NCI-H187 (cell line): ENCODE measurements around the gene FBN2.
A peak's percentile ranks its signal among the peaks of the same experiment; 100 is the strongest.
"Not testable (repeated sequence)": the region's sequence is repeated elsewhere in the genome, so short reads cannot be mapped to it uniquely, and the experiment has no call there.

Experiments
- DNase-seq, 2 experiments: peaks; one replicate each; lab custom pipeline; 2025; lab: John Stamatoyannopoulos, UW

FBN2 gene

GRCh38 chr5:128357226-128357625, 180.8 kb downstream of the FBN2 start:
- no peak for DNase-seq

DNA sequence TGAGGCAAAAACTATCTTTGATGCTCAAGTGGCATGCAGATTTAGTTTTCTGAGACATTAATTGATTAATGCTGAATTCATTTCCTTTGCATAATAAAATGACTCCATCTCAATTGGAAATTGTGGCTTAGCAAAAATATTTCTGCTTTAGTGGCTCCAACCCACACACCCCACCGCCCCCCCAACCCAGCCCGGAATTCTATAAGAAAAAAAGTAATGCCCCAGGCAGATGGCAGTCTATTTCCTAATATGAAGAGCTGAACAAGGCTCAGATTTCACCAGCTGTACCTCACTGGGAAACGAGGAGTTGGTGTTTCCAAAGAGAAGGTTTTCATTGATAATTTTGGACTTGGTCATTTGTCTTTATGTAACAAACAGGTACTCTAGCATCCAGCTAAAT, 182.1 kb downstream of the FBN2 start:
- DNase-seq: no peak

GRCh38 chr5:128353441-128354107, 184.5 kb downstream of the FBN2 start:
- DNase-seq: no peak

GRCh38 chr5:128350705-128351104, 187.3 kb downstream of the FBN2 start:
- DNase-seq: no peak

DNA sequence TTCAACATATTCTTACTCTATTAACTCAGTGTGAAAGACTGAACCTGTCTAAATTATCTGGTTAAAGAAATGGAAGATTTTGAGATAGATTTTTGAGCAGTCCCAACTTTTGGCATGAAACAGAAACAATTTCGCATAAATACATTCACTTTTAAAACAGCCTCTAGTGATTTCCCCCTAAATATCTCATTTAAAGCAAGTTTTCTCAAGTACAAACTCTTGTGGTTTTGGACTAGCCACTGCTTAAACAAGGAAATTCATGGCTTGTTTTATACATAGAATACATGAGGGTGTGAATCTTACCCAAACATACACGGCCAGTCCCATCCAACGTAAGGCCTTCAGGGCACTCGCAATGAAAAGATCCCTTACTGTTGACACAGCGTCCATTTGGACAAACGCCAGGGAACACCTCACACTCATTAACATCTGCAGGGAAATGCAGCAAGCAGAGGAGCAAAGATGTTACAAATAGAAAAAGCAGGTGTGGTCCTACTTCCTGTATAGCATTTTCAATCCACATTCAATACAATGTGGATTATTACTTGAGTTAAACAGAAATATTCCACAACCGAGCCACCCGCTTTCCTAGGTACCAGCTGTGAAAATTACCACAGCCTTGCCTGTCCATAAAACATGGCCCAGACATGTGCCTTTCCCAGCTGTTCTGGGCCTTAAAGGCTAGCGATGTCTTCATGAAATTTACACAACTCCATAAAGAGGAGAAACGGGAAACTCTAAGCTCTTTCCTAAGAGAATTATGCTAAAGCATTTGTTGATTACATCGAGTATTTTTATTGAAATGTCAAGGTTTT, 188.8 kb downstream of the FBN2 start:
- DNase-seq: peak in 1 of 2 experiments; percentile 44

- DNase-seq: no peak
Measured at GRCh38 chr5:128346038-128346437, 192.0 kb downstream of the FBN2 start.

DNA sequence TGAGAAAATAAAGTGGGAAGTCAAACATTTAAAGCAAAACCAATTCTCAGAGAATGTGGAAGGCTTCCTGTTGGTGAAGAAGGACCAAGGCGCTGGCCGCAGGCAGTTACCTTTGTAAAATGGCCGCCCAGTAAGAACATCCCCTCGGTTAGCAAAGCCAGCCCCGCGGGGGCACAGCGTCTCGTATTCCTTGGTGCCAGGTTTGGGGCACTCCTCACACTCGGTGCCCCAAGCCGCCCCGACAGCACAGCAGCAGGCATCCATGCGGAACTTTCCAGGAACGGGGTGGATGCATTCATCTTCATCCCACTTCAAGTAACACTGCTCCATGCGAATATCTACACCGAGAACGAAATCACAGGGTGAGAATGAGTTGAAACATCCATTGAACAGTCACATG, 192.8 kb downstream of the FBN2 start:
- no peak for DNase-seq

- no peak for DNase-seq
Measured at GRCh38 chr5:128343168-128343567, 194.9 kb downstream of the FBN2 start.

- no peak for DNase-seq
Measured at GRCh38 chr5:128341056-128341455, 197.0 kb downstream of the FBN2 start.

GRCh38 chr5:128340648-128341047, 197.4 kb downstream of the FBN2 start:
- no peak for DNase-seq

DNA sequence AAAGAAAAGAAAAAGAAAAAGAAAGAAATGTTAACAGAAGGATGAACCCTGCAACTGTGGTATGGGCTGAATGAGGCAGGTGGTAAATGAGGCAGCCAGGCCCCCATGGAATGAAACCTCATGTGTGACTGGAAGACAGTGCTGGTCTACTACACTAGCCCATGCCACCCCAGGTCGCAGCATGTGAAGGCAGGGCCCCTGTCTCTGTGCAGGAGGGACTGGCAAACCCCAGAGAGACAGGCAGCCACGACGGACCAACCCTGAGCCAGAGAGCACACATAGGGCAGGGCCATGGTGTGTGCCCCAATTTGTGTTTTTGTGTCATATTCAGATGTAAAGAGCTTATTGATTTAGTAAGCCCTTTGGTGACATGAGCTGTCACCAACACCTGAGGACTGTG, 198.5 kb downstream of the FBN2 start:
- DNase-seq: no peak

DNA sequence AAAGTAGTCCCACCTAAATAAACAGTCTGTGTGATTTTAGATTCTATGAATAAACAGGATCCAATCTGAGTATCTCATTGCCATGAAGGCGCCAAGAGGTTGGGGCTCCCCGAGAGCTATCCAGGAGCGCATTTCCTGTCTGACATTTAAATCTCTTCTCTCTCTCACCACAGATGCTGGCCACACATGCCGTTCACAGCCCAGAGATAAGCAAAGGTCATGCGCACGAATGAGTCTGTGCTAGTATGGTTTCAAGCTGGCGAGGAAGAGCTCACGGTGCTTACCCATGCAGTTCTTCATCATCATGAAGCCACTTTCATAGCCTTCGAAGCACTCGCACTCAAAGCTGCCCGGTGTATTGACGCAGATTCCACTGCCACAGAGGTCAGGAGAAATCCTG, 199.4 kb downstream of the FBN2 start:
- DNase-seq: no peak

- no peak for DNase-seq
Measured at GRCh38 chr5:128335339-128335738, 202.7 kb downstream of the FBN2 start.

DNA sequence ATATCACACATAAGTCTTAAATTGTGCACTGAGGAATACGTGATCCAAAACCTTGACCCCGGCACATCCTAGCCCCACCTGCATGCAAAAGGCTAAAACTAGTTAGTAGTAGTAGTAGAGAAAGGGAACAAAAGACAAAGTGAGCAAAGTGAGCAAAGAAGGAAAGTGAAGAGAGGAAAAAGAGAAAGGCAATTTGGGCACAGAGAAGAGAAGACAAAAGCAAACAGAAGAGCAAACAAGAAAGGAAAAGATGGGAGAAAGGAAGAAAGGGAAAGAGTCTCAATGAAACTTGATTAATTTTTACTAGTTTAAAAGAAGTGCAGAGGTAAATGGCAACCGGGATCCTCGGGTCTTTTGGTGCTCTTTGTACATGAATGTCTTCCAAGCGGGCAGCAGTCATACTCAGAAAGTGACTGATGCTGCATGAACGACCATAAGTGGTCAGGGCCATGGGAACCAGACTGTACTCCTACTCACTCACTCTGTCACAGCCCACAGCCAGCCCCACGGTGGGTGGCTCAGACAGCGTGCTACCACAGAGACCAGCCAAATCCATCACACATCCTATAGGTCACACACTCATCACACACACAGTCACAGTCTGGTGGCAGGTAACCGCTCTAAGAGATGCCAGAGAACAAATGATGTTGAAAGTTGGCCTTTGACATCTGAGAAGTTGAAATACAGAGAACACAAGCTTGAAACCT, 203.9 kb downstream of the FBN2 start:
- no peak for DNase-seq

- DNase-seq: no peak
Measured at GRCh38 chr5:128331261-128331660, 206.8 kb downstream of the FBN2 start.

DNA sequence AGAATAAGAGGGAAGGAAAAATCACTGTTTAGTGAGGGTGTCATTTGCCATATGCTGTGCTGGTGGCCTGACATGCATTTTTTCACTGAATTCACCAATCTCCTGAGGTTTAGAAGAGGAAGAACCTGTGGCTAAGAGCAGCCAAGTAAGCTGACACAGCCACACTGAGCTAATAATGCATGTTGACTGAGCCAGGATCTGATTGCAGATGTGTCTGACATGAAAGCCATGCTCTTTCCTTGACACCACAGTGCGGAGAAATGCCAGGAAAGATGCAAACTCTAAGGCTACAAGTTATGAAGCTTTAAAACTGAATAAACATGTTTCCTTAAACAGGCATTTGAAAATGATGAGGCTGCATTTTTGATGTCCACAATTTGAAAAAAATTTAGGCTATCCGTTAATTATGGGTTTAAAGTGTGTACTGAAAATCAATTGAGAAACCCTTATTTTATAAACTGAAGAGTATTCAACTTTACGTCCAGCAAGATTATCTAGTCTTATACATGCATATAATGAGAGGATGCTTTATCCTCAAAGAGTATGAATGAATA, 208.6 kb downstream of the FBN2 start:
- DNase-seq: no peak

DNA sequence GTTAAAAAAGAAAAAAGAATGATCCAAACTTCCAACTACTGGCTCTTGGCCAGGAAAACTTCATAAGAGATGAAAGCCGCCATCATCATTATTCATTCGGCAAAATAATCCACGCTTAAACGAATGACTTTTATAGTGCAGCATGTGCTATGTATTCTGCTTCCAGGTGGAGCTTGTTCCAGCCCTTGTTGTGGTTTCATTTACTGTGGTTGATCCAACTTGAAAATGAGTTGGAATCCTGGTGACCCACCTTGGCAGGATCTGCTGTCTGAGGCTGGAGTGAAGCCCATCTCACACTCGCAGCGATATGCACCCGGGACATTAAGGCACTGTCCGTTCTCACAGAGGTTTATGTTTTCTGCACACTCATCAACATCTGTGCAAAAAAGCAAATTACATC, 209.6 kb downstream of the FBN2 start:
- no peak for DNase-seq

DNA sequence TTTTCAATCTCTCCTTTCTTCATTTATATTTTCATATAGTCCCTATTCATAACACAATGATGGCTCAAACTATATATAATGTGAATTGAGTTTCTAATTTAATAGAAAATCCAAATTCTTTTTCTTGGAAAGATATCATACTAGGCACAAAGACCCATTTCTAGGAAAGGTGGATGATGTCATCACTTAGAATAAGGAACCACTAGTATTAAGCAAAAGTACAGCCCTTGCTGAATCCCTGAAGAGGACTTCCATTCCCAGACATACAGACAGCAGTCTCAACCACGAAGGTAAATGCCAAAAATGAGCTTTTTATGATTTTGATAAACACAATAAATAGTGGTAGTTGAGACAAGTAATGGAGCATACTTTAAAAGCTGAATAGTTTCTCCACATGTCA, 210.0 kb downstream of the FBN2 start:
- no peak for DNase-seq

DNA sequence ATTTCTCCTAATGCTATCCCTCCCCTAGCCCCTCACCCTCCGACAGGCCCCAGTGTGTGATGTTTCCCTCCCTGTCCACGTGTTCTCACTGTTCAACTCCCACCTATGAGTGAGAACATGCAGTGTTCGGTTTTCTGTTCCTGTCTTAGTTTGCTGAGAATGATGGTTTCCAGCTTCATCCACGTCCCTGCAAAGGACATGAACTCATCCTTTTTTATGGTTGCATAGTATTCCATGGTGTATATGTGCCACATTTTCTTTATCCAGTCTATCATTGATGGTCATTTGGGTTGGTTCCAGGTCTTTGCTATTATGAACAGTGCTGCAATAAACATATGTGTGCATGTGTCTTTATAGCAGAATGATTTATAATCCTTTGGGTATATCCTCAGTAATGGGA, 216.6 kb downstream of the FBN2 start:
- DNase-seq: not testable (repeated sequence)

DNA sequence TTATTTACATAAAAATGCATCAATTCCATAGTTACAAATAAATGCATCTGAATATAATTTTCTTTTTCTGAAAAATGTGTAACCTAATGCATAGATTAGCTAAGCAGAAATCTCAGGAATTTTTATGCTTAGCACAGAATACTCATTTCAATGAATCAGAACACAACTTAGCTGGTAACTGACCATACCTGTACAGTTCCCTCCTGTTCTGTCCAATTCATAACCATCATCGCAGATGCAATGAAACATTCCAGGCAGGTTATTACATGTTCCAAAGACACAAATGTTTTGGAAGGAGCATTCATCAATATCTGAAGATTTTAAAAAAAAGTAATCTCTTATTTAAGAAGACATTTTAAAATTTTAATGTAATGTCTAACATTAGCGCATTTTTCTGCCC, 219.4 kb downstream of the FBN2 start:
- no peak for DNase-seq

DNA sequence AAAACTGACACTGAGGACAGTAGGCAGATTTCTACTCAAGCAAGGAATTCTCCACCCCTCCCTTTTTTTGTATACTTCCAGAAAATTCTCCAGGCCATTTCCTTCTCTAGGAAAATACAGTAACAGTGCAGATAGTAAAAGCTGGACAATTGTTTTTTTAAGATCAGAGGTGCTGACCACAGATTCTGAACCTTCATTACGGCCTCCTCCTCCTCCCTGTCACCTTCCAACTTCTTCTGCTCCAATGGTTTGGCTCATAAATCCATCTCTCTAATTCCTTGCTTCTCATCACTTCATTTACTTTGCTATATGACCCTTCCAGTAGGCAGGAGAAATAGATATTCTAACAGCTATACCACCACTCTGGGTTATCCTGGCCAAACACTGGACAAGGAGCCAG, 220.6 kb downstream of the FBN2 start:
- no peak for DNase-seq

DNA sequence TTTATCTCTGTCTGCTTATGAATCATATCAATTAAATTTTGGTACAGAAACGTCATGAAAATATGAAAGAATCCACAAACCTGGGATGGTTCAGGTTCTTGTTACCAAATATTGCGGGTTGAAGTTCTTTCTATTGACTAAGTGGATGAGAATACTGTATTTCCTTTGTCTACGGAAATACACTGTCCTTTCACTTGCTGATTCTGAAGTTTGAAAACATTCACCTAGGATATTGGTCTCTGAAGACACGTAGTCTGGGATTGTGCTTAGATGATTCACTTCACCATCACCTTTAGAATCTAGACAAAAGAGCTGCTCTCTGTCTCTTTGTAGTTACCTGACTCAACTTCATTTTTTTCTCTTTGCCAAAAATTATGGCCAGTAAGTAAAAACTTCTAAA, 222.4 kb downstream of the FBN2 start:
- DNase-seq: no peak

- DNase-seq: no peak
Measured at GRCh38 chr5:128305341-128305740, 232.7 kb downstream of the FBN2 start.
